ENCODE results near the gene NCK2. TPM values are rescaled to one million over a fixed set of nuclear protein-coding genes. Genes with fewer than 3 reads are reported as not detected.

NCK2 gene
- total RNA-seq, 1 experiment from 2014 or later: 45.4 TPM

DNA sequence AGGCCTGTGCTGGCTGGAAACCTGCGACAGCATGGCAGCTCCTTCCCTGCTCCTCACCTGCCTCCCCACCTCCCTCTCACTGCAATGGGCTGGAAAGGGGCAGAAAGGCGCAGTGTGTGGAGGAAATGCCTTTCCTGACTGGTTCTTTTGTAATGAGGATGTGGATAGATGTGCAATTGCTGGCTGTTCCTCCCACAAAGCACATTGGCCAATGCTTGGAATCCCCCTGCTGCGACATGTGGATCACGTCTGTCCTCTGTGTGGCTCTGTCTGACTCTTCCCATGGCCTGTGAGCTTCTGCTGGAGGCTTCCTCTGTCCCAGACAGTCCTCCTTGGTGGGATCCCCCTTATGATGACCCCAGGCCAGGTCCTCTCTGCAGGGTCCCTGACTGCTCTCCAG is 172.5 kb downstream of the NCK2 start:
- Histone ChIP-seq H3K4me1 (ENCODE audit: insufficient read depth, low read length) (peaks cover 25% of the 10 kb centered on the region), H3K27me3 (ENCODE audit: low read length) (no peaks in the 10 kb centered on the region), H3K4me2 (ENCODE audit: low read length) (no peak overlapping the region), H3K4me3 (ENCODE audit: low read length) (no peak overlapping the region), H3K79me2 (ENCODE audit: low read length) (no peaks in the 10 kb centered on the region), H3K9me2 (replicated peaks; ENCODE audit: low read length) (no peaks in the 10 kb centered on the region), H3K9ac (ENCODE audit: low read length) (no peak overlapping the region), H2AFZ (ENCODE audit: low read length) (no peak overlapping the region), H3K36me3 (ENCODE audit: low read depth, low read length) (no peaks in the 10 kb centered on the region), H3K27ac (ENCODE audit: low read length) (no peak overlapping the region), H3F3A (ENCODE audit: low read length, unreplicated experiment) (no peaks in the 10 kb centered on the region), H3K9me3 (ENCODE audit: low read length) (no peaks in the 10 kb centered on the region), H4K20me1 (ENCODE audit: low read length) (no peaks in the 10 kb centered on the region)
- ChIA-PET CTCF (no interaction called here), POLR2A (ENCODE audit: unreplicated experiment) (no interaction called here)
- BruUV-seq (replicated peaks): no TSS peak
- intact Hi-C loops (cut with micrococcal nuclease): loop anchor here (5.0 kb wide), 1 partner anchor 135 kb away; no protein-coding TSS in a partner anchor
- DNase-seq: no peak
- no peak for ATAC-seq
- TF ChIP-seq EZH2 (IDR thresholded peaks at IDR 0.05; ENCODE audit: low read length, unreplicated experiment) (no peak), EZH2phosphoT487 (IDR thresholded peaks at IDR 0.05; ENCODE audit: borderline replicate concordance, low read length) (no peak)
- TF ChIP-seq, protein P1, sequence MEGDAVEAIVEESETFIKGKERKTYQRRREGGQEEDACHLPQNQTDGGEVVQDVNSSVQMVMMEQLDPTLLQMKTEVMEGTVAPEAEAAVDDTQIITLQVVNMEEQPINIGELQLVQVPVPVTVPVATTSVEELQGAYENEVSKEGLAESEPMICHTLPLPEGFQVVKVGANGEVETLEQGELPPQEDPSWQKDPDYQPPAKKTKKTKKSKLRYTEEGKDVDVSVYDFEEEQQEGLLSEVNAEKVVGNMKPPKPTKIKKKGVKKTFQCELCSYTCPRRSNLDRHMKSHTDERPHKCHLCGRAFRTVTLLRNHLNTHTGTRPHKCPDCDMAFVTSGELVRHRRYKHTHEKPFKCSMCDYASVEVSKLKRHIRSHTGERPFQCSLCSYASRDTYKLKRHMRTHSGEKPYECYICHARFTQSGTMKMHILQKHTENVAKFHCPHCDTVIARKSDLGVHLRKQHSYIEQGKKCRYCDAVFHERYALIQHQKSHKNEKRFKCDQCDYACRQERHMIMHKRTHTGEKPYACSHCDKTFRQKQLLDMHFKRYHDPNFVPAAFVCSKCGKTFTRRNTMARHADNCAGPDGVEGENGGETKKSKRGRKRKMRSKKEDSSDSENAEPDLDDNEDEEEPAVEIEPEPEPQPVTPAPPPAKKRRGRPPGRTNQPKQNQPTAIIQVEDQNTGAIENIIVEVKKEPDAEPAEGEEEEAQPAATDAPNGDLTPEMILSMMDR (conservative IDR thresholded peaks at IDR 0.05; ENCODE audit: low read depth, low read length): no peak

DNA sequence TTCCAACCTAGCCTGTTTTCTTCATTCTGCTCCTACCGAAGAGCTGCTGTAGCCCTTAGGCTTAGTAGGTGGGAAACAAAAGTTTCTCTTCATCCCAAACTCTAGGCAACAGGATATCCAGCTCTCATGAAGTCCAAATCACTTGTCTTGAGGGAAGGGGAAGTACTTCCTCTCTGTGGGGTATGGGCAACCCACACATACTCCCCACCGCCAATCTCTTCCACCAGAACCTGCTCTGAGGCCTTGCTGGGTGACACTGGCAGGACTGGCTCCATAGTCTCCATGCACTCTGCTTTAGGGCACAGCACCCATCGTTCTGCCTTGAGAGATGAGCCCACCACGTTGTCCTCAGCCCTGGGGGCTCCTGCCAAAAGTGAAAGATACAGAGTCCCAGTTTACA is 173.0 kb downstream of the NCK2 start:
- TF ChIP-seq EZH2phosphoT487 (IDR thresholded peaks at IDR 0.05; ENCODE audit: borderline replicate concordance, low read length): no peak
- TF ChIP-seq EZH2 (IDR thresholded peaks at IDR 0.05; ENCODE audit: low read length, unreplicated experiment): no peak
- TF ChIP-seq, protein P1 (conservative IDR thresholded peaks at IDR 0.05; ENCODE audit: low read depth, low read length): no peak
- no peaks in the 10 kb centered on the region for H3K36me3 ChIP-seq (ENCODE audit: low read depth, low read length)
- DNase-seq (no peak), ATAC-seq (no peak)
- H3K9ac ChIP-seq (ENCODE audit: low read length): no peak overlapping the region
- no peaks in the 10 kb centered on the region for H3K9me2 ChIP-seq (replicated peaks; ENCODE audit: low read length)
- H3K27me3 ChIP-seq (ENCODE audit: low read length): no peaks in the 10 kb centered on the region
- no peaks in the 10 kb centered on the region for H3K79me2 ChIP-seq (ENCODE audit: low read length)
- POLR2A ChIA-PET (ENCODE audit: unreplicated experiment): no interaction called here
- no peaks in the 10 kb centered on the region for H4K20me1 ChIP-seq (ENCODE audit: low read length)
- intact Hi-C loops (cut with micrococcal nuclease): loop anchor here (5.0 kb wide), 1 partner anchor 135 kb away; no protein-coding TSS in a partner anchor
- H3K9me3 ChIP-seq (ENCODE audit: low read length): no peaks in the 10 kb centered on the region
- no peak overlapping the region for H3K27ac ChIP-seq (ENCODE audit: low read length)
- H2AFZ ChIP-seq (ENCODE audit: low read length): no peak overlapping the region
- CTCF ChIA-PET: no interaction called here
- no peak overlapping the region for H3K4me2 ChIP-seq (ENCODE audit: low read length)
- H3K4me3 ChIP-seq (ENCODE audit: low read length): no peak overlapping the region
- H3K4me1 ChIP-seq (ENCODE audit: insufficient read depth, low read length): peaks cover 25% of the 10 kb centered on the region
- no TSS peak for BruUV-seq (replicated peaks)
- H3F3A ChIP-seq (ENCODE audit: low read length, unreplicated experiment): no peaks in the 10 kb centered on the region

DNA sequence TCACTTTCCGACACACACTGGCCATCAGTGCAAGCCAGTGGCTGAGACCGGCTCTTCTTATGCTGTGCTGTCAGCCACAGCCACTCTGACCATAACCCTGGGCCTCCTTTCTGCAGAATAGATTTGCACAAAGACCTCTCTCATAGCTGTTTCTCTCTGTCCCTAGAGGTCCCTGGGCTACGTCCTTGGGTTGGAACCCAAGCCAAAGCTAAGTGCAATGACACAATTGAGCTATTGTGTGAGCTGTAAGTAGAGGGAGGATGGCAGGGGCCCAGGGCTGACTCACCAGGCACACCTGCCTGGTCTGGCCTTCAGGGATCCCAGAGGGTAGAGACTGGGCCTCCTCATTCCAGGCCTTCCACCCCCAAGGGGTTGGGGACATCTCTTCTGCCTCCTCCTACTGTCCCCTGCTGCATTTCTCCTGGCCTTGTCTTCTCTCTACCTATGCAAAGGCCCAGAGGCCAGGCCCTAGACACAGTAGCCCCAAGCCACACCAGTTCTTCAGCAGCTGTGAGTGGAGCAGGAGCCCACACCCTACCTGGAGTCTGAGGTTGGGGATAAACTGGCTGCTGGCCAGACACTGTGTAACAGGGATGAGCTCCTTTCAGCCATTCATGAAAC is 174.6 kb downstream of the NCK2 start:
- no peaks in the 10 kb centered on the region for H4K20me1 ChIP-seq (ENCODE audit: low read length)
- no peaks in the 10 kb centered on the region for H3K9me3 ChIP-seq (ENCODE audit: low read length)
- H3F3A ChIP-seq (ENCODE audit: low read length, unreplicated experiment): no peaks in the 10 kb centered on the region
- H2AFZ ChIP-seq (ENCODE audit: low read length): no peak overlapping the region
- peaks cover 25% of the 10 kb centered on the region for H3K4me1 ChIP-seq (ENCODE audit: insufficient read depth, low read length)
- peak; percentile 91 for ATAC-seq
- peak overlapping the region; percentile 33; the same call in 1 of the 2 replicates for H3K9ac ChIP-seq (ENCODE audit: low read length)
- H3K27me3 ChIP-seq (ENCODE audit: low read length): no peaks in the 10 kb centered on the region
- ChIA-PET CTCF (interaction anchor here (0.6 kb wide), 1 partner anchor 663 kb away, joined by 7 read pairs; no protein-coding TSS in a partner anchor), POLR2A (ENCODE audit: unreplicated experiment) (no interaction called here)
- no peaks in the 10 kb centered on the region for H3K9me2 ChIP-seq (replicated peaks; ENCODE audit: low read length)
- intact Hi-C loops (cut with micrococcal nuclease): loop anchor here (5.0 kb wide), 1 partner anchor 137 kb away; no protein-coding TSS in a partner anchor
- no peaks in the 10 kb centered on the region for H3K36me3 ChIP-seq (ENCODE audit: low read depth, low read length)
- peak overlapping the region; percentile 84 for H3K27ac ChIP-seq (ENCODE audit: low read length)
- peak overlapping the region; percentile 53 for H3K4me2 ChIP-seq (ENCODE audit: low read length)
- BruUV-seq (replicated peaks): no TSS peak
- H3K4me3 ChIP-seq (ENCODE audit: low read length): no peak overlapping the region
- TF ChIP-seq, protein P1 (conservative IDR thresholded peaks at IDR 0.05; ENCODE audit: low read depth, low read length): no peak
- TF ChIP-seq EZH2 (IDR thresholded peaks at IDR 0.05; ENCODE audit: low read length, unreplicated experiment) (no peak), EZH2phosphoT487 (IDR thresholded peaks at IDR 0.05; ENCODE audit: borderline replicate concordance, low read length) (no peak)
- DNase-seq: peak; percentile 86
- H3K79me2 ChIP-seq (ENCODE audit: low read length): no peaks in the 10 kb centered on the region
